ENCODE measurements around the gene ZDHHC3.

DNA sequence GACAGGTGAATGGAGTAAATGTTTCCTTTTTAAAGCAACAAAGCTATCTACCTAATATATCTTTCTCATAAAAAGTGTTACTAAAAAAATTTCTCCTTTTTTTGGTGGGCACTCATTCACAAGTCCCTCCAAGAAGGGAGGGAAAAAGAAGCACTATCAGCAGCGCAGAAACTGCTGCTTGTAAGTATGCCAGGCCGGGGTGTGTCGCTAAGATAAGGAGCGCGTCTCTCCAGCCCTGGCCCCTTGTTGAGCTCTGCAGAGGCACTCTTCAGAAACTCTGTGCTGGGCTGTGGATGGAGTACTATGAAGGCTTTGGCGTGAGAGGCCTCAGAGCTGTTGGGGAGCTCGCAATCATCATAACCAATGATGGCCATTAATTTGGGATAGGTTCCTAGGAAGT, 49.1 kb downstream of the ZDHHC3 start:
- TF ChIP-seq, protein P1, sequence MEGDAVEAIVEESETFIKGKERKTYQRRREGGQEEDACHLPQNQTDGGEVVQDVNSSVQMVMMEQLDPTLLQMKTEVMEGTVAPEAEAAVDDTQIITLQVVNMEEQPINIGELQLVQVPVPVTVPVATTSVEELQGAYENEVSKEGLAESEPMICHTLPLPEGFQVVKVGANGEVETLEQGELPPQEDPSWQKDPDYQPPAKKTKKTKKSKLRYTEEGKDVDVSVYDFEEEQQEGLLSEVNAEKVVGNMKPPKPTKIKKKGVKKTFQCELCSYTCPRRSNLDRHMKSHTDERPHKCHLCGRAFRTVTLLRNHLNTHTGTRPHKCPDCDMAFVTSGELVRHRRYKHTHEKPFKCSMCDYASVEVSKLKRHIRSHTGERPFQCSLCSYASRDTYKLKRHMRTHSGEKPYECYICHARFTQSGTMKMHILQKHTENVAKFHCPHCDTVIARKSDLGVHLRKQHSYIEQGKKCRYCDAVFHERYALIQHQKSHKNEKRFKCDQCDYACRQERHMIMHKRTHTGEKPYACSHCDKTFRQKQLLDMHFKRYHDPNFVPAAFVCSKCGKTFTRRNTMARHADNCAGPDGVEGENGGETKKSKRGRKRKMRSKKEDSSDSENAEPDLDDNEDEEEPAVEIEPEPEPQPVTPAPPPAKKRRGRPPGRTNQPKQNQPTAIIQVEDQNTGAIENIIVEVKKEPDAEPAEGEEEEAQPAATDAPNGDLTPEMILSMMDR (IDR thresholded peaks at IDR 0.05): no peak
- no peak for TF ChIP-seq EZH2 (IDR thresholded peaks at IDR 0.05; ENCODE audit: borderline replicate concordance, insufficient read depth, low read depth, low read length, poor library complexity, severe bottlenecking)
